Measurements from ENCODE around the gene MBTPS1. TPM values are rescaled to one million over a fixed set of nuclear protein-coding genes. Genes with fewer than 3 reads are reported as not detected.
A peak's percentile ranks its signal among the peaks of the same experiment; 100 is the strongest.

Gene MBTPS1
- total RNA-seq, 1 donor from 2014 or later = 143 TPM

- Mint-ChIP-seq H3K4me1 (no peaks in the 10 kb centered on the region), H3K27ac (no peak overlapping the region), H3K36me3 (peaks cover 47% of the 10 kb centered on the region), H3K4me3 (no peak overlapping the region), H3K9me3 (no peaks in the 10 kb centered on the region), H3K27me3 (ENCODE audit: low read depth) (no peaks in the 10 kb centered on the region)
- no peak for TF ChIP-seq CTCF (IDR thresholded peaks at IDR 0.05; ENCODE audit: unreplicated experiment)
- DNase-seq (ENCODE audit: low spot score in 2 of 2, unreplicated experiment in 2 of 2) = no peak
These were observed 57.6 kb downstream of the MBTPS1 start for GRCh38 chr16:84059111-84059510.

GRCh38 chr16:84058664-84059063, 58.1 kb downstream of the MBTPS1 start:
- Mint-ChIP-seq H3K27me3 (ENCODE audit: low read depth) (no peaks in the 10 kb centered on the region), H3K36me3 (peaks cover 47% of the 10 kb centered on the region), H3K4me3 (no peak overlapping the region), H3K9me3 (no peaks in the 10 kb centered on the region), H3K4me1 (no peaks in the 10 kb centered on the region), H3K27ac (no peak overlapping the region)
- DNase-seq (ENCODE audit: low spot score in 2 of 2, unreplicated experiment in 2 of 2) = no peak
- no peak for TF ChIP-seq CTCF (IDR thresholded peaks at IDR 0.05; ENCODE audit: unreplicated experiment)

- TF ChIP-seq CTCF (IDR thresholded peaks at IDR 0.05; ENCODE audit: unreplicated experiment) = no peak
- Mint-ChIP-seq H3K36me3 (peaks cover 49% of the 10 kb centered on the region), H3K4me1 (no peaks in the 10 kb centered on the region), H3K27ac (no peak overlapping the region), H3K4me3 (no peak overlapping the region), H3K27me3 (ENCODE audit: low read depth) (no peaks in the 10 kb centered on the region), H3K9me3 (no peaks in the 10 kb centered on the region)
- no peak for DNase-seq (ENCODE audit: low spot score in 2 of 2, unreplicated experiment in 2 of 2)
These were observed 58.5 kb downstream of the MBTPS1 start for GRCh38 chr16:84058211-84058610.

GRCh38 chr16:84056933-84057332, 59.8 kb downstream of the MBTPS1 start:
- Mint-ChIP-seq H3K4me3 (no peak overlapping the region), H3K9me3 (no peaks in the 10 kb centered on the region), H3K27me3 (ENCODE audit: low read depth) (no peaks in the 10 kb centered on the region), H3K36me3 (peaks cover 53% of the 10 kb centered on the region), H3K27ac (no peak overlapping the region), H3K4me1 (no peaks in the 10 kb centered on the region)
- no peak for TF ChIP-seq CTCF (IDR thresholded peaks at IDR 0.05; ENCODE audit: unreplicated experiment)
- DNase-seq (ENCODE audit: low spot score in 2 of 2, unreplicated experiment in 2 of 2) = no peak

- no peak for TF ChIP-seq CTCF (IDR thresholded peaks at IDR 0.05; ENCODE audit: unreplicated experiment)
- Mint-ChIP-seq H3K36me3 (peaks cover 53% of the 10 kb centered on the region), H3K27me3 (ENCODE audit: low read depth) (no peaks in the 10 kb centered on the region), H3K9me3 (no peaks in the 10 kb centered on the region), H3K27ac (peak overlapping the region; percentile 77), H3K4me3 (no peak overlapping the region), H3K4me1 (no peaks in the 10 kb centered on the region)
- DNase-seq (ENCODE audit: low spot score in 2 of 2, unreplicated experiment in 2 of 2) = no peak
These were observed 60.7 kb downstream of the MBTPS1 start for GRCh38 chr16:84055801-84056634.

Measured in mesothelial cell of epicardium (in vitro differentiated cells).